Motor neuron (in vitro differentiated cells): ENCODE measurements around the gene PATL2. TPM values are rescaled to one million over a fixed set of nuclear protein-coding genes. Genes with fewer than 3 reads are reported as not detected.

Source experiments
- ATAC-seq, 8 experiments: fragments of 200-7000 bp; cut with Tn5 transposase; replicated peaks in 6 of 8; 2 replicates each; pipeline ENCODE4 v1.8.0; 2021; ENCODE audit warnings: mild to moderate bottlenecking in 8 of 8, moderate library complexity in 8 of 8
- H3K27ac ChIP-seq, 2 donors: fragments of 250-450 bp; sonication (Bioruptor Pico); 2 replicates each; pipeline ENCODE4 v1.9.0; 2021; ENCODE audit warnings: antibody characterized with exemption in 2 of 2, mild to moderate bottlenecking in 2 of 2, moderate library complexity in 1 of 2
- H3K4me1 ChIP-seq, 2 donors: fragments of 250-450 bp; sonication (Bioruptor Pico); replicated peaks in 1 of 2; 2 replicates each; pipeline ENCODE4 v1.6.1; 2021; ENCODE audit warnings: antibody characterized with exemption in 2 of 2, mild to moderate bottlenecking in 2 of 2, moderate library complexity in 1 of 2
- H3K4me3 ChIP-seq, 5 donors: fragments of 250-450 bp; sonication (Bioruptor Pico); 2 replicates each; pipeline ENCODE4 v1.9.0; 2021; ENCODE audit warnings: antibody characterized with exemption in 5 of 5, mild to moderate bottlenecking in 5 of 5, moderate library complexity in 4 of 5
- WGBS, 10 experiments: fragments of 450-650 bp; shearing (Covaris generic); methylation state at CpG; one replicate each; pipeline ENCODE4 v1.0.0; 2022; 5-methylcytosine and 5-hydroxymethylcytosine counted together
- in situ Hi-C, 9 experiments: fragments of 400-800 bp; cut with MboI; loops; one replicate each; pipeline ENCODE4 v1.15.0; 2021; ENCODE audit warnings: low sequenced_read_pairs in 9 of 9, low pct_unique_long_range_greater_than_20kb in 2 of 9; ENCODE audit not compliant: unreplicated experiment in 9 of 9
- total RNA-seq, 8 experiments: library from RNA; unstranded; fragments of 300-600 nt; gene quantifications; 2 replicates each; pipeline versions ENCODE4 v1.2.3 to v1.2.4, GENCODE V29; 2022

Gene PATL2
- total RNA-seq, 8 experiments from 2014 or later = 0.11 to 2.2 (median 0.96) TPM

- Histone ChIP-seq H3K4me3 (no peak overlapping the region), H3K4me1 (peaks cover 7 to 8% of the 10 kb centered on the region in 2 donors), H3K27ac (no peak overlapping the region)
- no peak for ATAC-seq
- 39 to 100% (median 72%) methylated on average over 2 to 3 of the region's 3 CpGs; no CpG with 5 or more reads in 3 of the 10 experiments for WGBS, 10 experiments
- in situ Hi-C loops = no loop called here
These were observed 44.1 kb downstream of the PATL2 start for GRCh38 chr15:44667039-44667360.

- in situ Hi-C loops = no loop called here
These were observed 44.7 kb downstream of the PATL2 start for GRCh38 chr15:44666210-44667038.

GRCh38 chr15:44663410-44664308, 47.5 kb downstream of the PATL2 start, which contains the start of gene SPG11:
Gene SPG11, minus strand, starts transcription at chr15:44663662. Its CDS starts 15 bp downstream, at chr15:44663647.
- 0 to 94% (median 44%) methylated on average over 1 to 11 of the region's 53 CpGs; no CpG with 5 or more reads in 1 of the 10 experiments for WGBS, 10 experiments
- in situ Hi-C loops = no loop called here
- H3K27ac ChIP-seq = peak within 1 kb of the TSS; percentile 92 to 95

More at GRCh38 chr15:44666210-44667038, 44.7 kb downstream of the PATL2 start:
- Histone ChIP-seq H3K4me3 (no peak overlapping the region), H3K4me1 (peaks cover 11 to 13% of the 10 kb centered on the region in 2 donors), H3K27ac (no peak overlapping the region)
- 20 to 70% (median 41%) methylated on average over 1 to 5 of the region's 5 CpGs for WGBS, 10 experiments
- no peak for ATAC-seq

GRCh38 chr15:44662478-44663409, 48.4 kb downstream of the PATL2 start:
- peak in 7 of 8 experiments; percentile 50 to 74 (median 58) for ATAC-seq
- WGBS, 10 experiments = 12 to 76% (median 38%) methylated on average over 2 to 11 of the region's 34 CpGs
- Histone ChIP-seq H3K27ac (peak overlapping the region; percentile 92 to 95), H3K4me1 (peaks cover 11 to 13% of the 10 kb centered on the region in 2 donors), H3K4me3 (peak overlapping the region; percentile 76 to 94 (median 90))
- in situ Hi-C loops = no loop called here

More at GRCh38 chr15:44663410-44664308, 47.5 kb downstream of the PATL2 start, which contains the start of gene SPG11:
- H3K4me3 ChIP-seq = peak within 1 kb of the TSS; percentile 76 to 94 (median 90)
- H3K4me1 ChIP-seq = peaks cover 11 to 13% of the 10 kb centered on the region in 2 donors
- peak; percentile 91 to 97 (median 95) for ATAC-seq

- H3K4me3 ChIP-seq = no peak overlapping the region
- no peak for ATAC-seq
- peaks cover 11 to 13% of the 10 kb centered on the region in 2 donors for H3K4me1 ChIP-seq
- no peak overlapping the region for H3K27ac ChIP-seq
- in situ Hi-C loops = no loop called here
These were observed 49.5 kb downstream of the PATL2 start for GRCh38 chr15:44661576-44661975.

GRCh38 chr15:44659056-44659455, 52.1 kb downstream of the PATL2 start:
- Histone ChIP-seq H3K27ac (no peak overlapping the region), H3K4me1 (peaks cover 11 to 13% of the 10 kb centered on the region in 2 donors), H3K4me3 (no peak overlapping the region)
- no peak for ATAC-seq
- in situ Hi-C loops = no loop called here
- WGBS, 10 experiments = 77 to 100% (median 97%) methylated on average over 1 to 3 of the region's 3 CpGs; no CpG with 5 or more reads in 1 of the 10 experiments

GRCh38 chr15:44657378-44657777, 53.7 kb downstream of the PATL2 start:
- in situ Hi-C loops = no loop called here
- peaks cover 6 to 10% of the 10 kb centered on the region in 2 donors for H3K4me1 ChIP-seq
- no peak overlapping the region for H3K4me3 ChIP-seq
- no peak for ATAC-seq
- H3K27ac ChIP-seq = no peak overlapping the region

GRCh38 chr15:44656913-44657312, 54.2 kb downstream of the PATL2 start:
- 82 to 100% (median 100%) methylated on average over 1 to 3 of the region's 3 CpGs; no CpG with 5 or more reads in 1 of the 10 experiments for WGBS, 10 experiments
- in situ Hi-C loops = no loop called here
- Histone ChIP-seq H3K4me1 (peaks cover 4 to 5% of the 10 kb centered on the region in 2 donors), H3K4me3 (no peak overlapping the region), H3K27ac (no peak overlapping the region)
- no peak for ATAC-seq

GRCh38 chr15:44656298-44656697, 54.8 kb downstream of the PATL2 start:
- WGBS, 10 experiments = 44 to 100% (median 100%) methylated on average over 1 of the region's 1 CpG; no CpG with 5 or more reads in 1 of the 10 experiments
- no peak for ATAC-seq
- in situ Hi-C loops = no loop called here
- Histone ChIP-seq H3K4me3 (no peak overlapping the region), H3K4me1 (no peaks in the 10 kb centered on the region), H3K27ac (no peak overlapping the region)

- in situ Hi-C loops = no loop called here
- Histone ChIP-seq H3K4me1 (no peaks in the 10 kb centered on the region), H3K27ac (no peak overlapping the region), H3K4me3 (no peak overlapping the region)
- WGBS, 10 experiments = 51 to 100% (median 94%) methylated on average over 1 to 6 of the region's 6 CpGs
- no peak for ATAC-seq
These were observed 56.3 kb downstream of the PATL2 start for GRCh38 chr15:44654858-44655257.

- Histone ChIP-seq H3K4me1 (no peaks in the 10 kb centered on the region), H3K27ac (no peak overlapping the region), H3K4me3 (no peak overlapping the region)
- peak in 3 of 8 experiments; percentile 75 to 94 (median 77) for ATAC-seq
- in situ Hi-C loops = no loop called here
These were observed 63.5 kb downstream of the PATL2 start for GRCh38 chr15:44647637-44648036.

- in situ Hi-C loops = no loop called here
- Histone ChIP-seq H3K4me1 (no peaks in the 10 kb centered on the region), H3K4me3 (no peak overlapping the region), H3K27ac (no peak overlapping the region)
- WGBS, 10 experiments = 73 to 100% (median 85%) methylated on average over 1 of the region's 1 CpG; no CpG with 5 or more reads in 5 of the 10 experiments
- ATAC-seq = no peak
These were observed 64.1 kb downstream of the PATL2 start for GRCh38 chr15:44647036-44647435.
